B cell (primary cell): ENCODE results near the gene USP34. TPM values are rescaled to one million over a fixed set of nuclear protein-coding genes. Genes with fewer than 3 reads are reported as not detected.

ENCODE experiments used
- ATAC-seq: fragments of 200-7000 bp; cut with Tn5 transposase; one replicate; pipeline ENCODE4 v1.10.0; 2021; ENCODE audit warnings: low read depth, mild to moderate bottlenecking, moderate number of reproducible peaks, moderate library complexity
- CTCF ChIA-PET: fragments of 350-600 bp; sonication (Branson Sonifier 250); formaldehyde crosslinking; loops from one replicate; lab custom pipeline; 2021; ENCODE audit warnings: antibody characterized with exemption, inconsistent platforms; lab: Charles Lee
- POLR2A ChIA-PET: fragments of 350-600 bp; sonication (Branson Sonifier 250); formaldehyde crosslinking; loops from one replicate; lab custom pipeline; 2021; ENCODE audit warnings: antibody characterized with exemption; lab: Charles Lee
- DNase-seq: peaks from one replicate; pipeline ENCODE4 v3.0.0; 2013
- H2AFZ ChIP-seq: 2 replicates; pipeline ENCODE4 v1.6.1; 2012; ENCODE audit warnings: mild to moderate bottlenecking, low read depth, low read length; ENCODE audit not compliant: insufficient read depth, poor library complexity, severe bottlenecking
- H3K27ac ChIP-seq, 2 donors: 1 replicate in 1 of 2; 2 replicates in 1 of 2; pipeline ENCODE4 v1.5.1; 2012 to 2013; ENCODE audit warnings: low read length in 2 of 2, mild to moderate bottlenecking in 2 of 2, moderate library complexity in 1 of 2
- H3K27me3 ChIP-seq, 4 experiments: fragments of 200-600 bp in 1 of 4; sonication (generic) in 1 of 4; replicated peaks in 1 of 4; 1 replicate in 2 of 4; 2 replicates in 2 of 4; pipeline versions ENCODE4 v1.6.1 to v1.7.0; 2013 to 2016; ENCODE audit warnings: low read length in 3 of 4, mild to moderate bottlenecking in 2 of 4, mixed read lengths in 1 of 4, moderate library complexity in 1 of 4; ENCODE audit not compliant: insufficient read depth in 4 of 4, control insufficient read depth in 3 of 4; ENCODE audit errors: control extremely low read depth in 1 of 4
- H3K36me3 ChIP-seq, 2 experiments: replicated peaks in 1 of 2; 1 replicate in 1 of 2; 2 replicates in 1 of 2; pipeline versions ENCODE4 v1.6.1 to v1.7.1; 2013; ENCODE audit warnings: low read length in 1 of 2; ENCODE audit not compliant: insufficient read depth in 2 of 2, control insufficient read depth in 1 of 2; ENCODE audit errors: control extremely low read depth in 1 of 2, extremely low read depth in 1 of 2
- H3K4me1 ChIP-seq, 2 donors: fragments of 200-600 bp in 1 of 2; sonication (generic) in 1 of 2; 1 replicate in 1 of 2; 2 replicates in 1 of 2; pipeline versions ENCODE4 v1.5.1 to v1.6.1; 2013 to 2017; ENCODE audit warnings: low read length in 2 of 2; ENCODE audit not compliant: control insufficient read depth in 2 of 2, insufficient read depth in 2 of 2
- H3K4me2 ChIP-seq: replicated peaks from 2 replicates; pipeline ENCODE3; 2012; ENCODE audit warnings: mild to moderate bottlenecking, low read depth, low read length; ENCODE audit not compliant: poor library complexity, severe bottlenecking
- H3K4me3 ChIP-seq, 5 experiments: fragments of 200-600 bp in 1 of 5; sonication (generic) in 1 of 5; 1 replicate in 3 of 5; 2 replicates in 2 of 5; pipeline versions ENCODE4 v1.5.1 to v1.7.0; 2011 to 2016; ENCODE audit warnings: low read length in 4 of 5, mild to moderate bottlenecking in 4 of 5, low read depth in 2 of 5, control low read depth in 1 of 5, moderate library complexity in 1 of 5; ENCODE audit not compliant: insufficient read depth in 1 of 5; ENCODE audit errors: control extremely low read depth in 1 of 5, extremely low read depth in 1 of 5
- H3K79me2 ChIP-seq: fragments of 200-600 bp; sonication (generic); one replicate; pipeline ENCODE4 v1.6.0; 2016; ENCODE audit warnings: low read length; ENCODE audit not compliant: control insufficient read depth, insufficient read depth
- H3K9ac ChIP-seq: fragments of 200-600 bp; sonication (generic); 2 replicates; pipeline ENCODE4 v1.6.1; 2017; ENCODE audit warnings: mild to moderate bottlenecking, low read length, moderate library complexity
- H3K9me3 ChIP-seq, 3 donors: one replicate each; pipeline versions ENCODE4 v1.6.1 to v1.7.1; 2013; ENCODE audit warnings: low read length in 2 of 3; ENCODE audit not compliant: control insufficient read depth in 2 of 3, insufficient read depth in 1 of 3; ENCODE audit errors: control extremely low read depth in 1 of 3
- H4K20me1 ChIP-seq: 2 replicates; pipeline ENCODE4 v1.6.0; 2012; ENCODE audit warnings: mild to moderate bottlenecking, low read length; ENCODE audit not compliant: insufficient read depth, control insufficient read depth, poor library complexity, severe bottlenecking
- H3K27ac Mint-ChIP-seq: one replicate; pipeline ENCODE4 v1.8.0; 2021; ENCODE audit warnings: mixed read lengths
- H3K27me3 Mint-ChIP-seq: one replicate; pipeline ENCODE4 v1.8.0; 2021; ENCODE audit warnings: mixed read lengths
- H3K4me1 Mint-ChIP-seq: one replicate; pipeline ENCODE4 v1.8.0; 2021; ENCODE audit warnings: mixed read lengths
- H3K4me3 Mint-ChIP-seq: one replicate; pipeline ENCODE4 v1.8.0; 2021; ENCODE audit warnings: mixed read lengths
- H3K9me3 Mint-ChIP-seq: one replicate; pipeline ENCODE4 v1.8.0; 2022; ENCODE audit warnings: mixed read lengths; ENCODE audit not compliant: insufficient read depth
- CTCF ChIP-seq: fragments of 200-600 bp; IDR thresholded peaks from one replicate; pipeline ENCODE4 v1.8.0; 2022; ENCODE audit warnings: antibody characterized with exemption, mild to moderate bottlenecking
- EZH2 ChIP-seq: IDR thresholded peaks from 2 replicates; pipeline ENCODE4 v1.6.1; 2012; ENCODE audit warnings: borderline replicate concordance, low read depth, mild to moderate bottlenecking, moderate library complexity, low read length; ENCODE audit not compliant: insufficient read depth, poor library complexity, severe bottlenecking
- WGBS: methylation state at CpG from one replicate; pipeline ENCODE4 v1.1.5; 2013; ENCODE audit warnings: missing lambda C conversion rate; ENCODE audit not compliant: insufficient coverage; 5-methylcytosine and 5-hydroxymethylcytosine counted together
- intact Hi-C: fragments of 100-400 bp; cut with micrococcal nuclease; formaldehyde crosslinking; loops from one replicate; pipeline ENCODE4 v1.10.0; 2022
- polyA plus RNA-seq: library from polyadenylated mRNA; depleted of rRNA; stranded (reverse); fragments of >200 nt; gene quantifications from 2 replicates; pipeline ENCODE4 v1.2.3, GENCODE V29; 2012
- total RNA-seq, 2 donors: library from RNA; stranded (reverse); fragments of 120-200 nt in 1 of 2; gene quantifications; 1 replicate in 1 of 2; 2 replicates in 1 of 2; pipeline versions ENCODE4 v1.2.3 to v1.2.4, GENCODE V29; 2013 to 2022

USP34 gene
- total and polyA plus RNA-seq, 2 donors (not counting 1 experiment from before 2014, with no cell fraction given) = 70.3 to 311 TPM

GRCh38 chr2:61287254-61287653, 183.6 kb downstream of the USP34 start:
- no peaks in the 10 kb centered on the region for H3K27me3 ChIP-seq
- H3K27me3 Mint-ChIP-seq = no peaks in the 10 kb centered on the region
- H3K27ac ChIP-seq = no peak overlapping the region
- CTCF ChIA-PET = no interaction called here
- no peak overlapping the region for H3K27ac Mint-ChIP-seq
- no peak for TF ChIP-seq CTCF
- no peak for TF ChIP-seq EZH2
- intact Hi-C loops = no loop called here
- no peak overlapping the region for H3K9ac ChIP-seq
- peaks cover 21 to 44% of the 10 kb centered on the region in 2 experiments for H3K36me3 ChIP-seq
- no peaks in the 10 kb centered on the region for H3K79me2 ChIP-seq
- no peak for DNase-seq
- H3K4me3 ChIP-seq = no peak overlapping the region
- H3K9me3 ChIP-seq = peaks cover 0 to 1% (median 0%) of the 10 kb centered on the region in 3 donors
- H3K4me3 Mint-ChIP-seq = no peak overlapping the region
- POLR2A ChIA-PET = no interaction called here
- peaks cover 4% of the 10 kb centered on the region for H3K4me1 Mint-ChIP-seq
- no peak for ATAC-seq
- H2AFZ ChIP-seq = no peak overlapping the region
- no peaks in the 10 kb centered on the region for H3K4me1 ChIP-seq
- 100% methylated on average over 3 of the region's 4 CpGs for WGBS
- H3K9me3 Mint-ChIP-seq = no peaks in the 10 kb centered on the region
- no peak overlapping the region for H3K4me2 ChIP-seq
- H4K20me1 ChIP-seq = no peaks in the 10 kb centered on the region

GRCh38 chr2:61283443-61284160, 187.3 kb downstream of the USP34 start:
- peaks cover 20 to 46% of the 10 kb centered on the region in 2 experiments for H3K36me3 ChIP-seq

More at GRCh38 chr2:61283443-61284160, 187.3 kb downstream of the USP34 start:
- Histone ChIP-seq H3K4me2 (no peak overlapping the region), H3K9ac (no peak overlapping the region), H3K27me3 (no peaks in the 10 kb centered on the region), H3K27ac (no peak overlapping the region), H3K79me2 (no peaks in the 10 kb centered on the region), H3K4me3 (no peak overlapping the region), H3K9me3 (no peaks in the 10 kb centered on the region), H4K20me1 (no peaks in the 10 kb centered on the region), H3K4me1 (no peaks in the 10 kb centered on the region), H2AFZ (no peak overlapping the region)
- no peaks in the 10 kb centered on the region for H3K27me3 Mint-ChIP-seq
- TF ChIP-seq CTCF (no peak), EZH2 (no peak)
- ATAC-seq (no peak), DNase-seq (no peak)
- H3K9me3 Mint-ChIP-seq = no peaks in the 10 kb centered on the region
- no peak overlapping the region for H3K27ac Mint-ChIP-seq
- H3K4me1 Mint-ChIP-seq = no peaks in the 10 kb centered on the region
- CTCF ChIA-PET = no interaction called here
- POLR2A ChIA-PET = no interaction called here
- WGBS = no CpG with 5 or more reads among the region's 1 CpG
- intact Hi-C loops = no loop called here
- H3K4me3 Mint-ChIP-seq = no peak overlapping the region
